Right lobe of liver (tissue), 6 donors: ENCODE results near the gene RTN4R. TPM values are rescaled to one million over a fixed set of nuclear protein-coding genes. Genes with fewer than 3 reads are reported as not detected.

Experiments used
- ATAC-seq, 4 donors: fragments of 200-7000 bp; cut with Tn5 transposase; one replicate each; pipeline ENCODE4 v1.9.1; 2020; ENCODE audit warnings: mild to moderate bottlenecking in 4 of 4, moderate library complexity in 4 of 4
- DNase-seq, 3 donors: peaks; one replicate each; pipeline ENCODE4 v3.0.0-alpha.2; 2020
- H3K27ac ChIP-seq, 3 donors: fragments of 200-600 bp; one replicate each; pipeline ENCODE4 v1.8.0; 2022
- H3K27me3 ChIP-seq, 2 donors: fragments of 200-600 bp; one replicate each; pipeline ENCODE4 v1.8.0; 2022
- H3K36me3 ChIP-seq, 4 donors: fragments of 200-600 bp; sonication (generic) in 1 of 4; one replicate each; pipeline versions ENCODE4 v1.5.1 to v1.8.0; 2017 to 2022; ENCODE audit warnings: control low read depth in 1 of 4
- H3K4me1 ChIP-seq, 4 donors: fragments of 200-600 bp; sonication (generic) in 1 of 4; one replicate each; pipeline versions ENCODE4 v1.5.1 to v1.8.0; 2017 to 2022; ENCODE audit warnings: control low read depth in 1 of 4
- H3K4me3 ChIP-seq, 3 donors: fragments of 200-600 bp; one replicate each; pipeline ENCODE4 v1.8.0; 2022
- H3K9me3 ChIP-seq, 4 donors: fragments of 200-600 bp; sonication (generic) in 1 of 4; one replicate each; pipeline versions ENCODE4 v1.5.1 to v1.8.0; 2017 to 2022; ENCODE audit warnings: control low read depth in 1 of 4
- CTCF ChIP-seq, 4 donors: fragments of 200-600 bp in 3 of 4; fragments of 450-650 bp in 1 of 4; IDR thresholded peaks; one replicate each; pipeline versions ENCODE4 v1.5.1 to v1.8.0; 2016 to 2022; ENCODE audit warnings: antibody characterized with exemption in 4 of 4, mild to moderate bottlenecking in 2 of 4
- POLR2A ChIP-seq: fragments of 450-650 bp; IDR thresholded peaks from one replicate; pipeline ENCODE4 v1.6.1; 2017; ENCODE audit warnings: antibody characterized with exemption, mild to moderate bottlenecking
- WGBS: methylation state at CpG from one replicate; pipeline ENCODE4 v1.1.6; 2018; ENCODE audit warnings: low coverage, low lambda C conversion rate; ENCODE audit not compliant: insufficient coverage; ENCODE audit errors: missing lambda C conversion rate; 5-methylcytosine and 5-hydroxymethylcytosine counted together
- intact Hi-C, 2 donors: fragments of 100-400 bp; cut with DNase I; formaldehyde crosslinking; loops; one replicate each; pipeline versions ENCODE4 v1.11.2 to v1.14.1; 2022
- total RNA-seq, 6 experiments: library from RNA; depleted of rRNA in 2 of 6; stranded (reverse); fragments of >200 nt in 2 of 6; fragmentation: NEBNext Ultra II Directional in 3 of 6; extraction: Animal tissue kit (Norgen Biotek cat#: 25700) in 3 of 6; gene quantifications; one replicate each; pipeline versions ENCODE4 v1.1.0 to v1.2.4, GENCODE V29; 2016 to 2023
- donor health status: DM: no; HTN: yes; CAD: no.
- donor health status: DM: no; HTN: no; CAD: no.
- donor health status: DM: no; HTN: no; CAD: no.
- donor health status: DM: no; HTN: yes; CAD: no.
- donor health status: DM: no; HTN: yes; CAD: no.

RTN4R gene
- total RNA-seq, 6 experiments from 2014 or later = 3.0 to 12.4 (median 8.5) TPM

- H3K4me1 ChIP-seq = peaks cover 0 to 42% (median 21%) of the 10 kb centered on the region in 4 donors
- ATAC-seq = no peak
- no peak for DNase-seq
- H3K27ac ChIP-seq = no peak overlapping the region
- H3K27me3 ChIP-seq = no peaks in the 10 kb centered on the region
- H3K36me3 ChIP-seq = no peaks in the 10 kb centered on the region
- no peaks in the 10 kb centered on the region for H3K9me3 ChIP-seq
- H3K4me3 ChIP-seq = no peak overlapping the region
- intact Hi-C loops = no loop called here
- no peak for TF ChIP-seq CTCF (IDR thresholded peaks at IDR 0.05)
- no peak for TF ChIP-seq POLR2A
- WGBS = 78% methylated on average over 4 of the region's 9 CpGs
These were observed 35.3 kb downstream of the RTN4R start for GRCh38 chr22:20232781-20233180.

- no peaks in the 10 kb centered on the region for H3K9me3 ChIP-seq
- peaks cover 0 to 36% (median 21%) of the 10 kb centered on the region in 4 donors for H3K4me1 ChIP-seq
- TF ChIP-seq POLR2A = no peak
- no peak for TF ChIP-seq CTCF (IDR thresholded peaks at IDR 0.05)
- no peak overlapping the region for H3K4me3 ChIP-seq
- WGBS = no CpG with 5 or more reads among the region's 6 CpGs
- intact Hi-C loops = no loop called here
- no peak for ATAC-seq
- H3K27me3 ChIP-seq = no peaks in the 10 kb centered on the region
- H3K36me3 ChIP-seq = no peaks in the 10 kb centered on the region
- DNase-seq = no peak
- no peak overlapping the region for H3K27ac ChIP-seq
These were observed 35.9 kb downstream of the RTN4R start for GRCh38 chr22:20232237-20232598.

DNA sequence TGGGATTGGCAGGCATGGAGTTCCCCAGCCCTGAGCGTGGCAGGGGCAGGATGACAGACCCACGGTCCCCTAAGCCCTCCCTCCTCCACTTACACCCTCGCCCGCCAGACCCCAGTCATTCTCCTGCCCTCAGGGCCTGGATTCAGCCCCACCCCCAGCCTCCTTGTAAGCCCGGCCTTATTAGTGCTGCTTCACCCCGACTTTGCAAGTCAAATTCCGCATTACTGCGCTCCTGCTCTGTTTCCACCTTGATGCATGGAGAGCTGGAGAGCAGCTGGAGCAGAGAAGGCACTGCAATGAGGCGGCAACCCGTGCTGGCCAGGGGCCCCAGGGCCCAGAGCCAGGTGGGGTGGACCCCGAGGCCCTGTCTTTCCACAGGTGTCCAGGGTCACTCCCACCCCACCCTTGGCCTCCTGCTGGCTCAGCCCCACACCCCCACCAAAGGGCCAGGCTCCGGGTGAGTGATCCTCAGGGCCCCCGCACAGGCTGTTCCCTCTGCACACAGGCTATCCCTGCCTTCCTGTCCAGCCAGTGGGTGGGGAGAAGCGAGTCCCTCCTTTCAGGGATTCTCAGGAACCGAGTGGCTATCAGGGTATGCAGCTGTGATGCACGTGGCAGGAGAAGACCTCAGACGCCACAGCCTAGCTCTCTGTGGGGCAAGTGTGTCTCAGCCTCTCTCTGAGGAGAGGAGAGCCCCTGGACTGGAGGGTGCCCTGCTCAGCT lies 36.4 kb downstream of the RTN4R start:
- Histone ChIP-seq H3K4me3 (no peak overlapping the region), H3K27ac (no peak overlapping the region), H3K4me1 (peaks cover 0 to 31% (median 17%) of the 10 kb centered on the region in 4 donors), H3K27me3 (no peaks in the 10 kb centered on the region), H3K9me3 (no peaks in the 10 kb centered on the region), H3K36me3 (no peaks in the 10 kb centered on the region)
- TF ChIP-seq POLR2A = no peak
- no peak for TF ChIP-seq CTCF (IDR thresholded peaks at IDR 0.05)
- DNase-seq = no peak
- intact Hi-C loops = no loop called here
- no peak for ATAC-seq
- 80% methylated on average over 1 of the region's 17 CpGs for WGBS

DNA sequence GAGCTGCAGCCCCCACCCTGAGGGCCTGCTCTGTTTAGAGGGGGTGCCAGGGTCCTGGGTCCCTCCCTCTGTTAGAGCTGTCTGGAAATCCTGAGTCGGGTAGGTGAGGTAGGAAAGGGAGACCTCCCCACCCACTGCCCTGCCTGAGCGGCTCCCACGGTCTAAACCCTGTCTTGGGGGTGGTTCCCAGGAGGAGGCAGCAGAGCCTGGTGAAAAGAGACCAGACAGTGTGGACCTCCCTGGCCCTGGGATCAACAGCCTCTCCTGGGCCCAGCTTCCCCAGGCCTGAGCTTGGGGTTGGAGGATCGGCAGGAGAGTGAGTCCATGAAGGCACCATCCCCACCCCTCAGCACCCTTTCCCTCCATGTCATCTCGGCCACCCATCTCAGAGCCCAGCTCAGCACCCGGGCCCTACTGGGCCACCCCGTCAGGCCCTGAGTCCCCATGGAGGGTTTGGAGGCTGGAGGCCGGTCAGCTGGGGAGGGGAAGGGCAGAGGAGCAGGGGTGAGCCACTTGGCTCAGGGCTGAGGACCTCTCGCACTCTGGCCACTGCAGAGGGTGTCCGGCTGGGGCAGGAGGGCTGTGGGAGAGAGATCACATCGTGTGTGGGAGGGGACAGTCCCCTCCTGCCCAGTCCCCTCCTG lies 37.2 kb downstream of the RTN4R start:
- ATAC-seq (no peak), DNase-seq (no peak)
- Histone ChIP-seq H3K4me1 (peaks cover 0 to 23% (median 9%) of the 10 kb centered on the region in 4 donors), H3K9me3 (no peaks in the 10 kb centered on the region), H3K4me3 (no peak overlapping the region), H3K36me3 (no peaks in the 10 kb centered on the region), H3K27me3 (no peaks in the 10 kb centered on the region), H3K27ac (no peak overlapping the region)
- TF ChIP-seq POLR2A = no peak
- TF ChIP-seq CTCF (IDR thresholded peaks at IDR 0.05) = no peak
- 67% methylated on average over 1 of the region's 11 CpGs for WGBS
- intact Hi-C loops = no loop called here
